WI38 (cell line): Measurements from ENCODE around the gene PTPRB.

ENCODE experiments used
- H3K4me3 ChIP-seq: 2 replicates; pipeline ENCODE4 v1.5.1; 2011; ENCODE audit warnings: low read depth, mild to moderate bottlenecking, control low read depth, low read length
- CTCF ChIP-seq: IDR thresholded peaks from 2 replicates; pipeline ENCODE4 v1.5.1; 2012; ENCODE audit warnings: low read depth, mild to moderate bottlenecking, control low read depth, low read length

PTPRB gene

GRCh38 chr12:70609203-70609602 is 28.0 kb downstream of the PTPRB start:
- no peak for TF ChIP-seq CTCF
- H3K4me3 ChIP-seq: no peak overlapping the region

GRCh38 chr12:70608184-70608583 is 29.0 kb downstream of the PTPRB start:
- H3K4me3 ChIP-seq: no peak overlapping the region
- TF ChIP-seq CTCF: no peak

- no peak for TF ChIP-seq CTCF
- H3K4me3 ChIP-seq: no peak overlapping the region
Observed at GRCh38 chr12:70607107-70607506, 30.1 kb downstream of the PTPRB start.

- TF ChIP-seq CTCF: no peak
- H3K4me3 ChIP-seq: no peak overlapping the region
Observed at GRCh38 chr12:70605976-70606375, 31.3 kb downstream of the PTPRB start.

GRCh38 chr12:70604662-70605061 is 32.6 kb downstream of the PTPRB start:
- TF ChIP-seq CTCF: no peak
- no peak overlapping the region for H3K4me3 ChIP-seq

GRCh38 chr12:70603044-70603443 is 34.2 kb downstream of the PTPRB start:
- no peak for TF ChIP-seq CTCF

GRCh38 chr12:70598467-70599193 is 38.6 kb downstream of the PTPRB start:
- H3K4me3 ChIP-seq: no peak overlapping the region
- no peak for TF ChIP-seq CTCF

More at GRCh38 chr12:70603044-70603443, 34.2 kb downstream of the PTPRB start:
- no peak overlapping the region for H3K4me3 ChIP-seq
